Spleen (tissue), 7 donors: ENCODE results near the gene FKBP8.

Experiments used
- POLR2A ChIP-seq, 3 donors: fragments of 450-650 bp; IDR thresholded peaks; one replicate each; pipeline ENCODE4 v1.5.1; 2017; ENCODE audit warnings: antibody characterized with exemption in 3 of 3, mild to moderate bottlenecking in 1 of 3
- POLR2AphosphoS5 ChIP-seq, 3 donors: sonication (generic); formaldehyde crosslinking; IDR thresholded peaks; one replicate each; pipeline ENCODE4 v1.5.1; 2017; ENCODE audit warnings: antibody characterized with exemption in 3 of 3
- TF ChIP-seq, protein P1 (sequence below), 11 experiments: fragments of 200-600 bp in 7 of 11; fragments of 450-650 bp in 4 of 11; sonication (generic) in 4 of 11; IDR thresholded peaks in 8 of 11; conservative IDR thresholded peaks in 3 of 11; 1 replicate in 7 of 11; 2 replicates in 4 of 11; pipeline versions ENCODE4 v1.4.0 to v1.8.0; 2016 to 2021; ENCODE audit warnings: antibody characterized with exemption in 11 of 11, inconsistent platforms in 4 of 11, mild to moderate bottlenecking in 1 of 11
- donor health status: DM: no; HTN: no; CAD: no; lungs with moderate emphysema.
- donor health status: DM: no; HTN: no; CAD: no.
- donor health status: DM: no; HTN: no; CAD: no.

- TF ChIP-seq, protein P1, sequence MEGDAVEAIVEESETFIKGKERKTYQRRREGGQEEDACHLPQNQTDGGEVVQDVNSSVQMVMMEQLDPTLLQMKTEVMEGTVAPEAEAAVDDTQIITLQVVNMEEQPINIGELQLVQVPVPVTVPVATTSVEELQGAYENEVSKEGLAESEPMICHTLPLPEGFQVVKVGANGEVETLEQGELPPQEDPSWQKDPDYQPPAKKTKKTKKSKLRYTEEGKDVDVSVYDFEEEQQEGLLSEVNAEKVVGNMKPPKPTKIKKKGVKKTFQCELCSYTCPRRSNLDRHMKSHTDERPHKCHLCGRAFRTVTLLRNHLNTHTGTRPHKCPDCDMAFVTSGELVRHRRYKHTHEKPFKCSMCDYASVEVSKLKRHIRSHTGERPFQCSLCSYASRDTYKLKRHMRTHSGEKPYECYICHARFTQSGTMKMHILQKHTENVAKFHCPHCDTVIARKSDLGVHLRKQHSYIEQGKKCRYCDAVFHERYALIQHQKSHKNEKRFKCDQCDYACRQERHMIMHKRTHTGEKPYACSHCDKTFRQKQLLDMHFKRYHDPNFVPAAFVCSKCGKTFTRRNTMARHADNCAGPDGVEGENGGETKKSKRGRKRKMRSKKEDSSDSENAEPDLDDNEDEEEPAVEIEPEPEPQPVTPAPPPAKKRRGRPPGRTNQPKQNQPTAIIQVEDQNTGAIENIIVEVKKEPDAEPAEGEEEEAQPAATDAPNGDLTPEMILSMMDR (IDR thresholded peaks at IDR 0.05 in 8 of 11, conservative IDR thresholded peaks at IDR 0.05 in 3 of 11) = no peak
- TF ChIP-seq POLR2AphosphoS5 (IDR thresholded peaks at IDR 0.05) = no peak
- no peak for TF ChIP-seq POLR2A (IDR thresholded peaks at IDR 0.05)
Measured at GRCh38 chr19:18587962-18588610, 44.7 kb upstream of the FKBP8 start.
